Measurements from ENCODE around the gene SNX32.

SNX32 gene

GRCh38 chr11:65882120-65883057 is 48.6 kb downstream of the SNX32 start:
- no peak overlapping the region for H3K4me3 ChIP-seq (ENCODE audit: low read depth, low read length)
- DNase-seq (ENCODE audit: low read depth) = no peak
- TF ChIP-seq CTCF (conservative IDR thresholded peaks at IDR 0.05; ENCODE audit: low read depth, low read length) = no peak

GRCh38 chr11:65883058-65883761 is 49.4 kb downstream of the SNX32 start:
- no peak for TF ChIP-seq CTCF (conservative IDR thresholded peaks at IDR 0.05; ENCODE audit: low read depth, low read length)
- no peak overlapping the region for H3K4me3 ChIP-seq (ENCODE audit: low read depth, low read length)
- no peak for DNase-seq (ENCODE audit: low read depth)

DNA sequence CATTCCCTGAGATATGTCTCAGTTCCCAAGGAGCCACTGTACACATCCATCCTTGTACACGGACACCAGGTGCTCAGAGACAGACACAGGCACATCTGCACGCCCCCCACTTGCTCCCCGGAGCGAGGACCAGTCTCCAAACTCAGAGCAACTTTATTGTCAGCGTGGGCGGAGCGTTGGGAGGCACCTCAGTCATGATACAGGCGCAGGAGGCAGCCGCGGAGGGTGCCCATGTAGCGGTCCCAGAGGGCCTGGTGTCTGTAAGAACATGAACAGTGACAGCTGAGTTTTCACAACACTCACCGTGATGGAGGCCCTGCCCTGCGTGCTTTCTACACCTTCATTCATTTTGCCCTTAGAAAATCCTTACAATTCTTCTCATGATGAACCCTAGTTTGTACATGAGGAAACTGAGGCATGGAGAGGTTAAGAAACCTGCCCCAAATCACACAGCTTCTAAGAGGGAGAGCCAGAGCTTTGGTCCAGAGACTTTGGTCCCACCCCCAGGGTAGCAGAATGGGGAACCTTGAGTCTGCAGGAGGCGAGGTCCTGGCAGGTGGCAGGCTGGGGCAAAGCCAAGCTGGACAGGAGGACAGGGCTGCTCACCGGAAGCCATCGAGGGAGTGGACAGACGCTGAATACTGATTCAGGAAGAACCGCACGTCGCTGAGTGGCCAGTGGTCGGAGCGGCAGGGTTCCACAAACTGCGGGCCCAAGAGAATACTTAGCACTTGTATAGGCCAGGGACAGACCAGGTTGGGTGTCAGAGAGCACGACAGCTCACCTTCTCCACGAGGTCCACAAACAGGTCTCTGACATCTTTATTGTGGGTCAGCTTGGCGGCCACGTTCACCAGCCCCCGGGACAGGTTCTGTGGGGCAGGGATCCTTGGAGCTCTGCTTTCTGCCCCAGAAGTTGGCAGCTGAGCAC is 50.3 kb downstream of the SNX32 start:
- no peak overlapping the region for H3K4me3 ChIP-seq (ENCODE audit: low read depth, low read length)
- no peak for TF ChIP-seq CTCF (conservative IDR thresholded peaks at IDR 0.05; ENCODE audit: low read depth, low read length)
- DNase-seq (ENCODE audit: low read depth) = no peak

DNA sequence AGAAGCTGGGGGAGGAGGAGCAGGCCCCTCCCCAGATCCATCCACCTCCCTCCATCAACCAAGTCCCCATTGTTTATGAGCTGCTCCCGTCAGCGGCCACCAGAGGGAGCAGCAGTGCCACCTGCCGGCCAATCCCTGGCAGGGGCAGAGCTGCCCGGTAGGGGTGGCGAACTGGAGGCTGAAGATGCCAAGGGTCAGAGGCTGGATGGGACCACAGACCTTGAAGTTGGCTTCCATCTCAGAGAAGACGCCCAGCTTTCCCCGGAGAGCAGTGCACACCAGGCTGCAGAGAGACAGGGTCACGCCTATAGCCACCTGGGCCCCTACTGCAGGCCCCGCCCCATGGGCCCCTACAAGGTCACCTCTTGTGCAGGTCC is 50.9 kb downstream of the SNX32 start:
- DNase-seq (ENCODE audit: low read depth) = peak; percentile 80
- peak; percentile 100 for TF ChIP-seq CTCF (conservative IDR thresholded peaks at IDR 0.05; ENCODE audit: low read depth, low read length)
- no peak overlapping the region for H3K4me3 ChIP-seq (ENCODE audit: low read depth, low read length)

GRCh38 chr11:65885231-65885630 is 51.5 kb downstream of the SNX32 start:
- DNase-seq (ENCODE audit: low read depth) = no peak
- no peak overlapping the region for H3K4me3 ChIP-seq (ENCODE audit: low read depth, low read length)
- TF ChIP-seq CTCF (conservative IDR thresholded peaks at IDR 0.05; ENCODE audit: low read depth, low read length) = no peak

- no peak for DNase-seq (ENCODE audit: low read depth)
- no peak overlapping the region for H3K4me3 ChIP-seq (ENCODE audit: low read depth, low read length)
- no peak for TF ChIP-seq CTCF (conservative IDR thresholded peaks at IDR 0.05; ENCODE audit: low read depth, low read length)
These were observed 52.2 kb downstream of the SNX32 start for GRCh38 chr11:65885808-65886536.

Data from choroid plexus epithelial cell (primary cell).